ENCODE measurements around the gene ANKRD33B. TPM values are rescaled to one million over a fixed set of nuclear protein-coding genes. Genes with fewer than 3 reads are reported as not detected.
"Not testable (repeated sequence)": the region's sequence is repeated elsewhere in the genome, so short reads cannot be mapped to it uniquely, and the experiment has no call there.

ANKRD33B gene
- total RNA-seq, 1 donor: 2.6 TPM

DNA sequence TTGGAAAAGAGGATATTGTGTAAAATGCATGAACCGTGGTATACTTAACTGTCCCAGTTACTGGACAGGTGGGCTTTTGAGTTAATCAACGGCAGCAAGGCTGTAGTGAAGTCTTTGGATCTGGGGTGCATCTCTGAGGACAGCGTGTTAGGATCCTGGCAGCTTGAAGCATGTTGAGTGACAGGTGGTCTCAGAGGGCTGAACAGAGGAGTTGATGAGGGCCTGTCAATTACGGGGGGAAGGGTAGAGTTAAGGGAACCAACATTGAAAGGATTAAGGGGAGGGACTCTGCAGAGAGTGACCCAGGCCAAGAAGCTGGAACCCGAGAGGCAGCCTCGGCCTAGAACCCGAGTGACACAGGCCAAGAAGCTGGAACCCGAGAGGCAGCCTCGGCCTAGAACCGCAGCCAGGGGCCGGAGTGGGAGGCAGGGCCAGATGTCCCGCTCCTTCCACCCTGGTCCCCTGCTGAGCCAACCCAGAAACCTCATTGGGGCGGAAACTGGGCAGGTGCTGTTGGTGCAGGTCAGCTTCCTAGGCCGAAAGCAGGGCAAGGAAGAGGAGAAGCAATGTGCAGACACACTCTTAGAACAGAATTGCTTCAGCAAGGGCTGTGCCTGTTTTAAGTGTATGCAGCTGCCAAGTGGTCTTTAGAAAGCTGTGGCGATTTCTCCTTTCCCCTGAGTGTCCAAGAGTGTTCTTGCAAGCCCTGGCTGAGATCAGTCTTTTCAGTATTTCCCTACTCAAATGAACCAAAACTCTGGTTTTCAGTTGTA is 62.0 kb downstream of the ANKRD33B start:
- DNase-seq (ENCODE audit: low read depth): no peak
- H3K4me3 ChIP-seq (ENCODE audit: low read depth, low read length): no peak overlapping the region
- TF ChIP-seq, protein P1, sequence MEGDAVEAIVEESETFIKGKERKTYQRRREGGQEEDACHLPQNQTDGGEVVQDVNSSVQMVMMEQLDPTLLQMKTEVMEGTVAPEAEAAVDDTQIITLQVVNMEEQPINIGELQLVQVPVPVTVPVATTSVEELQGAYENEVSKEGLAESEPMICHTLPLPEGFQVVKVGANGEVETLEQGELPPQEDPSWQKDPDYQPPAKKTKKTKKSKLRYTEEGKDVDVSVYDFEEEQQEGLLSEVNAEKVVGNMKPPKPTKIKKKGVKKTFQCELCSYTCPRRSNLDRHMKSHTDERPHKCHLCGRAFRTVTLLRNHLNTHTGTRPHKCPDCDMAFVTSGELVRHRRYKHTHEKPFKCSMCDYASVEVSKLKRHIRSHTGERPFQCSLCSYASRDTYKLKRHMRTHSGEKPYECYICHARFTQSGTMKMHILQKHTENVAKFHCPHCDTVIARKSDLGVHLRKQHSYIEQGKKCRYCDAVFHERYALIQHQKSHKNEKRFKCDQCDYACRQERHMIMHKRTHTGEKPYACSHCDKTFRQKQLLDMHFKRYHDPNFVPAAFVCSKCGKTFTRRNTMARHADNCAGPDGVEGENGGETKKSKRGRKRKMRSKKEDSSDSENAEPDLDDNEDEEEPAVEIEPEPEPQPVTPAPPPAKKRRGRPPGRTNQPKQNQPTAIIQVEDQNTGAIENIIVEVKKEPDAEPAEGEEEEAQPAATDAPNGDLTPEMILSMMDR (IDR thresholded peaks at IDR 0.05; ENCODE audit: insufficient read depth, low read depth, low read length): no peak

DNA sequence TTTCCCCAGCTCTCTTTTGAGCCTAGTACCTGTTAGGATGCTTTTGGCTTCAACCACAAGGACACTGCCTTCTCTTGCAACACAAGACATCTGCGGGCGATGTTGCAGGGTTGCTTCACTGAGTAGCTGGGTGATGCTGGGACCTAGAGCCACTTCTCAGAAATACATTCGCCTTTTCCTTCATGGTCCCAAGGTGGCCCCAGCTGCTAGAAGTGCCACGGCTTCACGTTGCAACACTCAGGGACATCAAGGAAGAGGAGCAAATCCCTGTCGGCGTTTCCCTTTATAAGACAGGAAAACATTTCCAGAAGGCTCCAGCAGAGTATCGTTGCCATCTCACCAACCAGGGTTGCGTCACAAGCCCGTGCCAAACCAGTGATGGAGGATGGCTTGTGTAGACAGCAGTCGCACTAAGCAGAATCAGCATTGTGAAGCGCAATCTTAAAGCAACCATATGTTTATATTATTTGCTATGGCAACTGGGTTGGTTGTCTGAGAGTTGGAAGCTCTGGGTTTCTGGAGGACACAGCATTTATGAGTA is 62.7 kb downstream of the ANKRD33B start:
- peak; percentile 78 for DNase-seq (ENCODE audit: low read depth)
- no peak overlapping the region for H3K4me3 ChIP-seq (ENCODE audit: low read depth, low read length)
- TF ChIP-seq, protein P1 (IDR thresholded peaks at IDR 0.05; ENCODE audit: insufficient read depth, low read depth, low read length): no peak

DNA sequence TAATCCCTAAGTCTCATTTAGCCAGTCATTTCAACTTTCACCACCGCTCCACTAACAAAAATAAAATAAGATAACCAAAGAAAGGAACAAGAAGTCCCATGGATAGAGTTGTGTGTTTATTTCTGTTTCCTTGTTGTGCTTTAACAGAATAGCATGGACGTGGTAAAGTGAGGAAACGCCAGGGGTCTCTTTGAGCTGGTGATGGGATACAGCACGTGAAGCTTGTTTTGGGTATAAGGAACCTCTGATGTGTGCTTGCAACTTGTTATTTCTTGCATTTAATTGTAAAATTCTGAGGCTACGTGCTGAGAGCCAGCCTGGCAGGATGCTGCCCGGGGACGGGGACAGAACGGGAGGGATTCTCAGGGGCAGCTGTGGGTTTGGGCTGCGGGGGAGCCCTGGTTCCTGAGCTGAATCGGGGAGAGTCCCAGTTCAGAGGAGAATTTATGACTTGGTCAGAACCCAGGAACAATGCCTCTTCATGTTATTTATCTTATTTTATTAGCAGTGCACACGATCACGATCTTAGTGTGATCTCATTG is 63.4 kb downstream of the ANKRD33B start:
- TF ChIP-seq, protein P1 (IDR thresholded peaks at IDR 0.05; ENCODE audit: insufficient read depth, low read depth, low read length): no peak
- peak; percentile 7 for DNase-seq (ENCODE audit: low read depth)

DNA sequence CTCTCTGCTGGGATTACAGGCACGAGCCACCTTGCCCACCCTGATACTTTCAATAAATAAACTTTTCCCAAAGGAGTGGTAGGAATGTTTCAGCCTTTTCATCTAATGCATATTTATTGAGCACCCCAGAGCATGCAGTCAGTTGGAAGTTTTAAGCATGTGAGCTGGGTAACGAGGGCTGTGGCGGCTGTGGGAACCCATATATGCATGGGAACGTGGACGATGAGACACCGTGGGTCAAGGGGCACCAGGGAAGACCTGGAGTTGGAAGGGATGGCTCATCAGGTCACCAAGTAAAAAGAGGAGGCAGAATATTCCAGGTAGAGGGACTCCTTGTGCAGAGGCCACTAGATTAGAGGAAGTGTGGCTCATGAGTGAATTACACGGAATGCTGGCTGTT is 64.7 kb downstream of the ANKRD33B start:
- no peak for DNase-seq (ENCODE audit: low read depth)
- TF ChIP-seq, protein P1 (IDR thresholded peaks at IDR 0.05; ENCODE audit: insufficient read depth, low read depth, low read length): no peak
- no peak overlapping the region for H3K4me3 ChIP-seq (ENCODE audit: low read depth, low read length)

More for the DNA sequence above, 63.4 kb downstream of the ANKRD33B start:
- peak overlapping the region; percentile 43 for H3K4me3 ChIP-seq (ENCODE audit: low read depth, low read length)

DNA sequence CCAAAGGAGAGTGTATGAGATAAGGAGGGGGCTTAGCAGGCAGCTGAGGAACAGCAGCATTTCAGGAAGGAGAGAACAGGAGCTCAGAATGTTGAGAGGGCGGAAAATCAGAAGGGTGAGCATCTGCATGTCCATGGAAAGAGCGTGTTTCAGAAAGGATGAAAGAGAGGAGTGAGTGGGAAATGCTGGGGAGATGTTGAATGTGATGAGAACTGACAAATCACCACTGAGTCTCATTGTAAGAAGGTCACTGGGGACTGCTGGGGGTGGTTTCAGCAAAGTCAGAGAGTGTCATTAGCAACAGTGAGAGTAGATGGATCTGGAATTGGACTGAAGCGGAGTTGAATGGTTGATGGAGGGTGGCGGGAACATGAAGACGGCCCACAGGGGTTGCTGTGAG is 65.8 kb downstream of the ANKRD33B start:
- H3K4me3 ChIP-seq (ENCODE audit: low read depth, low read length): no peak overlapping the region
- DNase-seq (ENCODE audit: low read depth): no peak
- TF ChIP-seq, protein P1 (IDR thresholded peaks at IDR 0.05; ENCODE audit: insufficient read depth, low read depth, low read length): no peak

DNA sequence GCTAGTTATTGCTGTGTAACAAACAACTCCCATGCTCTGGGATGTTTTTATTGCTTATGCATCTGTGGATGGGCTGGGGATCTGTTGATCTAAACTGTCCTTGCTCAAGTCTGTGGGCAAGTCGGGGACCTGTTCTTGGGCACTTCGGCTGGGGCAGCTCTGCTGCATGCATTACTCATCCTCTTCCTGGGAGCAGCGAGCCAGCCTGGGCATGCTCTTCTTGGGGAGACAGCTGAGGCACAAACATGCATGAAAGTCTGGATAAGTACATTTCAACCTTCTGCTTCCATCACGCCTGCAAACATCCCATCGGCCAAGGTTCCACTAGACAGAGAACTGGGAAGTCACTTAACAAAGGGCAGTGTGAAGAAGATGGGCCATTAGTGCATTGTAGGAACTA is 66.3 kb downstream of the ANKRD33B start:
- H3K4me3 ChIP-seq (ENCODE audit: low read depth, low read length): no peak overlapping the region
- no peak for DNase-seq (ENCODE audit: low read depth)
- TF ChIP-seq, protein P1 (IDR thresholded peaks at IDR 0.05; ENCODE audit: insufficient read depth, low read depth, low read length): no peak

DNA sequence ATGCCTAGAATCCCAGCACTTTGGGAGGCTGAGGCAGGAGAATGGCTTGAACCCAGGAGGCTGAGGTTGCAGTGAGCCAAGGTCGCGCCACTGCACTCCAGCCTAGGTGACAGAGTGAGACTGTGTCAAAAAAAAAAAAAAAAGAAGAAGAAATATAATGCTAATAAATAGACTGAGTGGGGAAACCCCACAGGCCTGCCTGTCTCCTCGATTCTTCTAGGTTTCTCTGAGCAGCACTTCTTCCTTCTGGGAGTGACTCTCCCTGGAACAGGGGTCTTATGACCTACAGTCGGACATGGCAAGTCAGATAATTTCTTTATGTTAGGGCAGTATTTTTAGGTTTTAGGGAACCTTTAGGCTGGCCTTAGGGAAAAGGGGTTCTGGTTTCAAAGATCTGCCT is 66.9 kb downstream of the ANKRD33B start:
- DNase-seq (ENCODE audit: low read depth); H3K4me3 ChIP-seq (ENCODE audit: low read depth, low read length): not testable (repeated sequence)

Measured in fibroblast of villous mesenchyme (primary cell).